Stromal cell of bone marrow (primary cell): ENCODE results near the gene SLC44A1.

ENCODE experiments used
- DNase-seq: peaks from one replicate; pipeline ENCODE4 v3.0.0-alpha.2; 2012; ENCODE audit warnings: low read depth

SLC44A1 gene

GRCh38 chr9:105473221-105473620 lies 228.8 kb downstream of the SLC44A1 start:
- no peak for DNase-seq

DNA sequence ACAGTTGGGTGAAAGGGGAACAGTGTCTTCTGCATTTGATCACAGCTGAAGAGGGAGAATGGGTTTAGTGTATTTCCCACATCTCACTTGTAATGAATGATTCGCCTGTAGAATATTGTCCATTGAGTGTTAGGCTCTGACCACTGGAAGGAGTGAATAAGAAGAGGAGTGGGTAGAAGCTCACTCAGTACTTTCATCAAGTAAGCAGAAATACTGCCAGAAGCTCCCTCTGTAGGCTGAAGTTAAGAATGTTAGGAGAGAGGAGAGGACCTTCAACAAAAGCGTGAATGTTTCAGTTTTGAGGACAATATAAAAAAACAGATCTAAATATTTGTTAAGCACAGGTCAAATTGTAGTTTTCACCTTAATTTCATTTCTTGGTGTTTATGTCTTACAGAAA lies 230.9 kb downstream of the SLC44A1 start:
- DNase-seq, result peak; percentile 45

DNA sequence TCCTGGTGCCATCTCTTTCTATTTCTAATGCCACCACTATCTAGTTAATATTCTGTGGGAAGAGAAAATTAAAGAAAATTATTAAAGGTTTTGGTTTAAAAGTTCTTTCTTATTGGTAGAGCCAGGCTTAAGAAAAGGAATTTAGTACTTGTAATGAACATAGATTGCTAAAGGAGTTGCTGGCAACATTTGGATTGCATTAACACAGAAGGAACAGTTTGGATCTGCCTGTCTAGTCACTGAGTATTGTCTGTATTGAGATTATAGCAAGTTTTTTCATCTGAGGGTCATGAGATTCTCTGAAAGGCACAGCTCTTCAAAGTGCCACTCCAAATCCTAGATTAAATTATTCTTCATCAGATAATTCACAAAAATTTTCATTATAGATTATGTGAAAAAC lies 235.4 kb downstream of the SLC44A1 start:
- no peak for DNase-seq

GRCh38 chr9:105483618-105484017 lies 239.2 kb downstream of the SLC44A1 start:
- DNase-seq, result no peak

DNA sequence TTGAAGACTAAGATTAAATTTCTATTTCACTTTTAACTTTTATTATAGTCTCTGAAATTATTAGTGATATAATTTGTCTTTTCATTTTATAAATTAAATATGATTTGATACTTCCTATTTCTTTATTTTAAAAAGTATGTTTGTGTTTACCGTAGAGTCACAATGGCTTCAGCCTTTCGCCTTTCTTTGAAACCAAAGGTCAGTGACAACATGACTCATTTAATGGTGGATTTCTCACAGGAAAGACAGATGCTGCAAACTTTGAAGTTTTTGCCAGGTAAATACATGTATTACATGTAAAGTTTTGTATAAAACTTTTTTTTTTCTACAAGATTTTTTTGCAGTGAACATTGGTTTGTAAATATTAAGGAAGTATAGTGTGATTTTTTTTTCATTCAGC lies 239.8 kb downstream of the SLC44A1 start:
- DNase-seq, result no peak

DNA sequence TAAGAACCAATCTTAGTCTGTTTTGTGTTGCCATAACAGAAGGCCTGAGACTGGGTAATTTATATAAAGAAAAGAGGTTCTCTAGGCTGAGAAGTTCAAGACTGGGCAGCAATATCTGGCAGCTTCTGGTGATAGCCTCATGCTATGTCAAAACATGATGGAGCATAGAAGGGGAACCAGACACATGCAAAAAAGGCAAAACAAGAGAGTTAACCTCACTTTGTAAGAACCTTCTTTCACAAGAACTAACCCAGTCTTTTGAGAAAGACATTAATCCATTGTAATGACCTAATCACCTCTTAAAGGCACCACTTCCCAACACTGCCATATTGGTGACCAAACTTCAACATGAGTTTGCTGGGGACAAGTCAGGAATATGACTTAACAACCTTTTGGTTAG lies 240.7 kb downstream of the SLC44A1 start:
- no peak for DNase-seq
